Ascending aorta (tissue), 2 donors: Measurements from ENCODE around the gene SUPT6H. TPM values are rescaled to one million over a fixed set of nuclear protein-coding genes. Genes with fewer than 3 reads are reported as not detected.

Experiments used
- DNase-seq, 2 donors: peaks; one replicate each; pipeline ENCODE4 v3.0.0-alpha.2; 2019; ENCODE audit warnings: low spot score in 2 of 2
- H3K27ac ChIP-seq, 2 donors: fragments of 200-600 bp; sonication (generic); one replicate each; pipeline ENCODE4 v1.5.1; 2016 to 2017; ENCODE audit warnings: mild to moderate bottlenecking in 1 of 2
- H3K27me3 ChIP-seq: fragments of 200-600 bp; sonication (generic); one replicate; pipeline ENCODE4 v1.5.1; 2017
- H3K36me3 ChIP-seq, 2 donors: fragments of 200-600 bp; sonication (generic); one replicate each; pipeline ENCODE4 v1.5.1; 2016
- H3K4me1 ChIP-seq, 2 donors: fragments of 200-600 bp; sonication (generic); one replicate each; pipeline ENCODE4 v1.5.1; 2016 to 2017; ENCODE audit warnings: mild to moderate bottlenecking in 1 of 2
- H3K4me3 ChIP-seq, 2 donors: fragments of 200-600 bp; sonication (generic); one replicate each; pipeline ENCODE4 v1.5.1; 2016 to 2017; ENCODE audit warnings: mild to moderate bottlenecking in 1 of 2
- H3K9me3 ChIP-seq, 2 donors: fragments of 200-600 bp; sonication (generic); one replicate each; pipeline ENCODE4 v1.5.1; 2016
- intact Hi-C: fragments of 100-400 bp; cut with DNase I; formaldehyde crosslinking; loops from one replicate; pipeline ENCODE4 v1.15.1; 2023
- total RNA-seq: library from RNA; depleted of rRNA; stranded (reverse); fragments of >200 nt; gene quantifications from one replicate; pipeline ENCODE4 v1.1.0, GENCODE V29; 2016
- TF ChIP-seq, protein P1 (sequence below), 3 experiments: fragments of 200-600 bp in 2 of 3; fragments of 450-650 bp in 1 of 3; sonication (generic) in 2 of 3; IDR thresholded peaks; one replicate each; pipeline ENCODE4 v1.5.1; 2016 to 2019; ENCODE audit warnings: antibody characterized with exemption in 3 of 3, mild to moderate bottlenecking in 1 of 3, moderate library complexity in 1 of 3

SUPT6H gene
- total RNA-seq, 1 donor from 2014 or later = 43.7 TPM

DNA sequence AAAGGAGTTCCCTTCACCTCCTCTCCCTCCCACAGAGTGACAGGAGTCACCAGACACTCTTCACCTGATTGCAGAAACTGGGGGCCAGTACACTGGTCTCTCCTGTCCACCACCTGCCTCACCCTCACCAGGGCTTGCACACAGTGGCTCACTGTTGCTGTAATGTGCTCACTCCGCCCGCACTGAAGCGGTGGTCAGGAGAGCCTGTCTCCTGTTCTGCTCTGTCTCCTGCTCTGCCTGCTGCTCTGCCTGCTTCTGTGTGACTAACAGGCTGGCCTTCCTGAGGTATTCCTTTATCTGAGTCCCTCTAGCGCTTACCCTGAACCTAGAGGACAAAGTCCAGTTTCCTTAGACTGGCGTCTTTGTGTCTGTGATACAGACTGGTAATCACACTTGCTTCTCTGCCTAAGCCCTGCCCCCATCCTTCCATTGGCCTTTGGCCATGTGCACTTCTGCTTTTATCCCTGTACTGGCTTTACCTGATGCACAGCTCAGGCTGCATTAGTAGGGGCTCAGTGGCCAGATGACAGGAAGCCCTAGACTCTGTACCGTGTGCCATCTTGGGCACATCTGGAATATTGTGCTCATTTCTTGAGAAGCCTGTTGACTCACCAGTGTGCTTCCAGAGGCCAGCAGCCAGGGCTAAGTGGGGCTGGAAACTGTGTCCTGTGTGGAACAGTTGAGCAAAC is 36.4 kb downstream of the SUPT6H start:
- H3K4me3 ChIP-seq = no peak overlapping the region
- no peaks in the 10 kb centered on the region for H3K9me3 ChIP-seq
- H3K36me3 ChIP-seq = peaks cover 96 to 100% of the 10 kb centered on the region in 2 donors
- H3K27ac ChIP-seq = no peak overlapping the region
- TF ChIP-seq, protein P1, sequence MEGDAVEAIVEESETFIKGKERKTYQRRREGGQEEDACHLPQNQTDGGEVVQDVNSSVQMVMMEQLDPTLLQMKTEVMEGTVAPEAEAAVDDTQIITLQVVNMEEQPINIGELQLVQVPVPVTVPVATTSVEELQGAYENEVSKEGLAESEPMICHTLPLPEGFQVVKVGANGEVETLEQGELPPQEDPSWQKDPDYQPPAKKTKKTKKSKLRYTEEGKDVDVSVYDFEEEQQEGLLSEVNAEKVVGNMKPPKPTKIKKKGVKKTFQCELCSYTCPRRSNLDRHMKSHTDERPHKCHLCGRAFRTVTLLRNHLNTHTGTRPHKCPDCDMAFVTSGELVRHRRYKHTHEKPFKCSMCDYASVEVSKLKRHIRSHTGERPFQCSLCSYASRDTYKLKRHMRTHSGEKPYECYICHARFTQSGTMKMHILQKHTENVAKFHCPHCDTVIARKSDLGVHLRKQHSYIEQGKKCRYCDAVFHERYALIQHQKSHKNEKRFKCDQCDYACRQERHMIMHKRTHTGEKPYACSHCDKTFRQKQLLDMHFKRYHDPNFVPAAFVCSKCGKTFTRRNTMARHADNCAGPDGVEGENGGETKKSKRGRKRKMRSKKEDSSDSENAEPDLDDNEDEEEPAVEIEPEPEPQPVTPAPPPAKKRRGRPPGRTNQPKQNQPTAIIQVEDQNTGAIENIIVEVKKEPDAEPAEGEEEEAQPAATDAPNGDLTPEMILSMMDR (IDR thresholded peaks at IDR 0.05) = no peak
- no peaks in the 10 kb centered on the region for H3K4me1 ChIP-seq
- no peaks in the 10 kb centered on the region for H3K27me3 ChIP-seq
- intact Hi-C loops = no loop called here
- no peak for DNase-seq

GRCh38 chr17:28700278-28700677 is 38.3 kb downstream of the SUPT6H start:
- TF ChIP-seq, protein P1 (IDR thresholded peaks at IDR 0.05) = no peak
- intact Hi-C loops = no loop called here

GRCh38 chr17:28700830-28701492 is 39.0 kb downstream of the SUPT6H start:
- H3K36me3 ChIP-seq = peaks cover 75 to 86% of the 10 kb centered on the region in 2 donors
- intact Hi-C loops = no loop called here
- H3K4me3 ChIP-seq = no peak overlapping the region
- no peaks in the 10 kb centered on the region for H3K27me3 ChIP-seq
- H3K27ac ChIP-seq = no peak overlapping the region
- no peak for DNase-seq
- no peaks in the 10 kb centered on the region for H3K9me3 ChIP-seq
- H3K4me1 ChIP-seq = no peaks in the 10 kb centered on the region
- TF ChIP-seq, protein P1 (IDR thresholded peaks at IDR 0.05) = no peak

More at GRCh38 chr17:28700278-28700677, 38.3 kb downstream of the SUPT6H start:
- Histone ChIP-seq H3K9me3 (no peaks in the 10 kb centered on the region), H3K27ac (no peak overlapping the region), H3K36me3 (peaks cover 82 to 93% of the 10 kb centered on the region in 2 donors), H3K27me3 (no peaks in the 10 kb centered on the region), H3K4me3 (no peak overlapping the region), H3K4me1 (no peaks in the 10 kb centered on the region)
- DNase-seq = no peak

GRCh38 chr17:28702026-28702751 is 40.2 kb downstream of the SUPT6H start:
- TF ChIP-seq, protein P1 (IDR thresholded peaks at IDR 0.05) = no peak
- no peaks in the 10 kb centered on the region for H3K9me3 ChIP-seq
- H3K27me3 ChIP-seq = no peaks in the 10 kb centered on the region
- DNase-seq = no peak
- no peaks in the 10 kb centered on the region for H3K4me1 ChIP-seq
- intact Hi-C loops = no loop called here
- H3K36me3 ChIP-seq = peaks cover 63 to 74% of the 10 kb centered on the region in 2 donors
- H3K4me3 ChIP-seq = no peak overlapping the region
- no peak overlapping the region for H3K27ac ChIP-seq

DNA sequence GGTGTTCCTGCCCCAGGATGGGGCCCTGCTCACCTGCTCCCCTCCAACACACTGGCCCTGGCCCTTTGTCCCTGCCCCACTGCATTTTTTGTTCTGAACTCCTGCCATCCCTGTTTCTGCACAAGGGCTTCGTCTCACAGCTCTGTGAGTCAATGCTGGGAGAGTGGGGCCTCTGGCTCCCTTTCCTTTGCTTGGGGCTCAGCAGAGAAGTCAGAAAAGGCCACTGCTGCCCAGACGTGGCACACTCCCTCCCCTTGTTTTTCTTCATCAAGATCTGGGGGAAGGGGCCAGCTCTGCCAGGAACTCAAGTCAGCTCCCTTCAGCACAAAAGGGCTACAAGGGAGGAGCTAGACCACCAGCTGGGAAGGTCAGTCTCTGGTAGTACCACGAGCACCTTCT is 40.7 kb downstream of the SUPT6H start:
- peaks cover 57 to 68% of the 10 kb centered on the region in 2 donors for H3K36me3 ChIP-seq
- intact Hi-C loops = no loop called here
- no peaks in the 10 kb centered on the region for H3K27me3 ChIP-seq
- no peak overlapping the region for H3K27ac ChIP-seq
- H3K4me3 ChIP-seq = no peak overlapping the region
- no peaks in the 10 kb centered on the region for H3K4me1 ChIP-seq
- TF ChIP-seq, protein P1 (IDR thresholded peaks at IDR 0.05) = no peak
- no peak for DNase-seq
- no peaks in the 10 kb centered on the region for H3K9me3 ChIP-seq
